Activated CD8-positive, alpha-beta memory T cell treated with anti-CD3 and anti-CD28 coated beads, Interleukin-2, amount 50 U/mL, for 1 hour (primary cell): ENCODE results near the gene PACS2.
A peak's percentile ranks its signal among the peaks of the same experiment; 100 is the strongest.
"Not testable (repeated sequence)": the region's sequence is repeated elsewhere in the genome, so short reads cannot be mapped to it uniquely, and the experiment has no call there.

Experiments used
- DNase-seq: peaks from one replicate; pipeline ENCODE4 v3.0.0-alpha.2; 2020; ENCODE audit errors: extremely low read depth

Gene PACS2

GRCh38 chr14:105288936-105289335 is 25.6 kb upstream of the PACS2 start:
- DNase-seq, result not testable (repeated sequence)

DNA sequence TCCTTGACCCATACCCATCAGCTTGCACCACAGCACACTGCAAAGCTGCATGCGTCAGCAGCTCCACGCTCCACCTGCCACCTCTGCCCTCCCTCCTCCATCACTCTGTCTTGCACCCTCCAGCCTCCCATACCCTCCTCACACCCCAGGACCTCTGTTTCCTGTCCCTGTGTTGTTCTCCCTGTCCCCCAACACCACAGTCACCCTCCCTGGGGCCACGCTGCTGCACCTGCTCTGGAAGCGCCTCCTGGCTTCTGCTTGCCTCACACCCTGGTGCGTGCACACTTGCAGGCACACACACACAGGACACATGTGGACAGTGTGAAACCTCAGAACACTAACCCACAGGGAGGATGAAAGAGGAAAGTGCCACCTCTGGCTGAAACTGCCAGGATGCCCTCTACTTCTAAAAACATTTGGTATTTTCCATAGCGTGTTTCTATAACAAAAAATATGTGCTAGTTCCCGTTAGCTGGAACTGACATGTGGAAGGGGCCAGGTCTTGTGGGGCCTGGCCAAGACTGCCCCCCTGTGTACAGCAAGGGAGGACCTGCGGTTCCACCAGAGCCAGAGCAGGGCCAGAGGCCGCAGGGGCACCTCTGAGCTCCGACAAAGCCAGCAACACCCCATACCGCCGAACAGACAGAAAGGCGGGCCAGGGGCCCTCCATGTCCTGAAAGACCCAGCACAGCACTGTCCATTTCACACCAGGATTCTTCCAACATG is 23.8 kb upstream of the PACS2 start:
- DNase-seq, result no peak

- no peak for DNase-seq
Measured at GRCh38 chr14:105292826-105293711, 21.5 kb upstream of the PACS2 start.

DNA sequence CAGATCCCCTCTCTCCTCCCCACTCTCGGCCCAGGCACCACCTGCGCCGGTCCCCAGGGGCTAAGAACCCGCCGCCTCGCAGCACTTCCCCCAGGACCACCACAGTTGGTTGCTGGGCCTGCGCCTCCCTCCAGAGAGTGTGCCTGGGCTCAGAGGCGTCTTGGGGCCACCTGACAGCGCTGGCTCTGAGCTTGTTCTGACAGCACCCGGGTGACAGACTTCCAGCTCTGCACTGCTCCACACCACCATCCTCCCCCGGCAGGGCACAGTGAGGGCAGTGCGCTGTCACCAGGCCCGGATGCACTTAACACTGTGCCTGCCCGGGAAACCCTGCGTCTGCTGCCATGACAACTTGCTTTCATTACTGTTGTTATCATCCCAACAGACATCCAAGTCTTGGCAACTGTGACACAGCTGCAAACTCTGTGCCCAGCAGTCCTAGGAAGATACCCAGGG is 20.4 kb upstream of the PACS2 start:
- peak; percentile 57 for DNase-seq

- DNase-seq, result not testable (repeated sequence)
Measured at GRCh38 chr14:105297311-105297710, 17.2 kb upstream of the PACS2 start.

- no peak for DNase-seq
Measured at GRCh38 chr14:105299654-105300541, 14.7 kb upstream of the PACS2 start.

GRCh38 chr14:105300542-105301102 is 13.9 kb upstream of the PACS2 start, which contains the start of gene BRF1:
BRF1 (minus strand) TSS chr14:105301001; CDS start chr14:105300629, 372 bp downstream.
- peak; percentile 86 for DNase-seq

GRCh38 chr14:105301103-105301914 is 13.2 kb upstream of the PACS2 start:
- peak; percentile 94 for DNase-seq

DNA sequence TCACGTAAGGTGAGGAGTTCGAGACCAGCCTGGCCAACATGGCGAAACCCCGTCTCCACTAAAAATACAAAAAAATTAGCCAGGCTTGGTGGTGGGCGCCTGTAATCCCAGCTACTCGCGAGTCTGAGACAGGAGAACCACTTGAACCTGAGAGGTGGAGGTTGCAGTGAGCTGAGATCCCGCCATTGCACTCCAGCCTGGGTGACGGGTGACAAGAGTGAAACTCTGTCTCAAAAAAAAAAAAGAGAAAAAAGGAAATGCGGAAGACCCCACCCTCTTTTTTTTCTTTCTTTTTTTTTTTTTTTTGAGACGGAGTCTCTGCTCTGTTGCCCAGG is 12.7 kb upstream of the PACS2 start:
- DNase-seq, result not testable (repeated sequence)

DNA sequence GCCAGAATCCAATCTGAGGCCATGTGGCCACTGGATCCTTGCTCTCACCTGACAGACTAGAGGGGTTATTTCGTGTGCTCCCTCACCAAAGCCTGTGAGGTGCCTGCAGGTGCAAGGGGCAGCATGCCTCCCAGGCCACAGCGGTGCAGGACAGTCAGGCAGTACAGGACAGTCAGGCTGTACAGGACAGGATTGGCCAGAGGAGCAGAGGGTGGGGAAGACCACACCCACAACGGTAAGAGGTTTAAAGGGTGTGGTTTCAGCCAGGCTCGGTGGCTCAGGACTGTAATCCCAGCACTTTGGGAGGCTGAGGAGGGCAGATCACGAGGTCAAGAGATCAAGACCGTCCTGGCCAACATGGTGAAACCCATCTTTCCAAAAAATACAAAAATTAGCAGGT is 10.6 kb upstream of the PACS2 start:
- no peak for DNase-seq

DNA sequence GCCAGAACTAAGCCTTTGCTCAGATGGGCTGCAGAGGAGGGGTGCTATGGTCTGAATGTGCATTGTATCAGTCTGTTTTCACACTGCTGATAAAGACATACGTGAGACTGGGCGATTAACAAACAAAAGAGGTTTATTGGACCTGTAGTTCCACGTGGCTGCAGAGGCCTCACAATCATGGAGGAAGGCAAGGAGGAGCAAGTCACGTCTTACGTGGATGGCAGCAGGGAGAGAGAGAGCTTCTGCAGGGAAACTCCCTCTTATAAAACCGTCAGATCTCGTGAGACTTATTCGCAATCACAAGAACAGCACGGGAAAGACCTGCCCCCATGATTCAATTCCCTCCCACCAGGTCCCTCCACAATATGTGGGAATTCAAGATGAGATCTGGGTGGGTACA is 10.0 kb upstream of the PACS2 start:
- DNase-seq, result no peak

GRCh38 chr14:105305345-105305744 is 9.2 kb upstream of the PACS2 start:
- DNase-seq, result no peak

DNA sequence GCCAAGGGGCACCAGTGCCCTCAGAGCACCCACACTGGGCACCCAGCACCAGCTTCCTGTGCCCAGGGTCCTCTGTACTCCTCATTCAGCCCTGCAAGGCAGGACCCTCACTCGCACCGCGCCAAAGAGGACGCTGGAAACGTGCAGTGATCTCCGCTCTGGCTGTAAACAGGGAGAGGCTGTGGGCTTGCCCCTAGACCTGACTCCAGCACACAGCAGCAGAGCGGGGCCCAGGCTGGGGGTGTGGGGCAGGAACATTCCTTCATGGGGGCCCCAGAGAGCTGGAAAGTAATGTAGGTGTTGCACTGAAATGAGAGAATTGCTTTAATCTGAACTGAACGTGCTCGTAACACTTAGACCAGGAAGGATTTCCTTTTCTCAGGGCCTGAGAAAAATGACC is 8.8 kb upstream of the PACS2 start:
- DNase-seq, result no peak

DNA sequence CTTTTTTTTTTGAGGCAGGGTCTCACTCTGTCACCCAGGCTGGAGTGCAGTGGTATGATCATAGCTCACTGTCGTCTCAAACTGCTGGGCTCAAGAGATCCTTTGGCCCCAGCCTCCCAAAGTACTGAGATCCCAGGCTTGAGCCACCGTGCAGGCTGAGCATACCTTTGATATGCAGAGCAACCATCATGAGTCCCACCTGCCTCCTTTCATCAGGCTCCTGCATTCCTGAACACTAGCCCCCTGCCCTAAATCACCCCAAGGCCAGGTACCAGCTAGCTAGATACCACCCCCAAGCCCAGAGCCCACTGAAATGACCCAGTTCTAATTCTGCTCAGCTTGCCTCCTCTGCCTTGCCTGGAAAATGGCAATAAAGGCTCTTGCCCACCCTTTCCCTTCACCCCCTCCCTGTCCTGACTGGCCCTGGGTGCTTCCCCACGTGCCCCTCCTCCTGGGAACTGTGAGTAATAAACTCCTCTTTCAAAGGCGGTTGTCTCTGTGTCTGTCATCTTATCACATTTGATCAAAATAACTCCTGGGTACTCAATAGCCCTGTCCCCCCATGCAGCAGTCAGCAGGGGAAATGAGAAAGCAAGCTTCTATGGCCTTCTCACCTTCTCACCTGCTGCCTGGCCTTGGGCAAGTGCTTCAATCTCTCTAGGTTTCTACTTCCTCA is 7.4 kb upstream of the PACS2 start:
- DNase-seq, result no peak

DNA sequence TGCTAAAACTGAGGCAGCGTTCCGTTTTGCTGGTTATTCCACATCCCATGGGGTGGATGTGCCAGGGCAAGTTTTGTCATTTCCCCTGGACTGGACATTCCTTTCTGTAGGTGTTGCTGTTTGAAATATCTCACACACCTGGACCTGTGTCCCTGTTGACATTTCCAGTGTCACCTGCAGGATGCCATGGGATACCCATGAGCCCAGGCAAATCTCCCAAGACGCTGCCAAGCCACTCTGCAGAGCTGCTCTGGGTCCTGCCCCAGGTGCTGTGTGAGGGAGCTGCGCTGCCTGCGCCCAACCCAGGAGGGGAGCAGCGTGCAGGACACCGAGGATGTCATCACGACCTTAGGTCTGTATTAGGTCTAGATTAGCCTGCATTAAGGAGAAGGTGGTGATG is 5.2 kb upstream of the PACS2 start:
- no peak for DNase-seq

DNA sequence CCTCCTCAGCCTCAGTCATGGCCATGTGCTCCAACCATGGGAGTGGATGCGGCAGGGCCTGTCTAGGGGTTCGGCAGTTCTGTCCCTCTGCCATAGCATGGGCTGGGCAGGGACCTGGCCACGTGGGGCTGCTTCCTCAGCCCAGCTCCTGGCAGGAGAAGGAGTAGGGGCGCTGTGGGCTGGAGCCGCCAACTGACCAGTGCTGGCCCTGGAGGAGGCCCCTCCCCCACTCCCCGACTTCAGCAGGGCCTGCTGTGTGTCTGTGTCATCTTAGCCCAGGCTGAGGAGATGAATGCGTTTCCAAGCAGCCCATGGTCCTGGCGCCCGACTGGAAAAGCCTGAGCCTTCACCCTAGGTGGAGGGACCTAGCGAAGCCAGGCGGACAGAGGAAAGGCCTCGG is 2.7 kb upstream of the PACS2 start:
- no peak for DNase-seq

DNA sequence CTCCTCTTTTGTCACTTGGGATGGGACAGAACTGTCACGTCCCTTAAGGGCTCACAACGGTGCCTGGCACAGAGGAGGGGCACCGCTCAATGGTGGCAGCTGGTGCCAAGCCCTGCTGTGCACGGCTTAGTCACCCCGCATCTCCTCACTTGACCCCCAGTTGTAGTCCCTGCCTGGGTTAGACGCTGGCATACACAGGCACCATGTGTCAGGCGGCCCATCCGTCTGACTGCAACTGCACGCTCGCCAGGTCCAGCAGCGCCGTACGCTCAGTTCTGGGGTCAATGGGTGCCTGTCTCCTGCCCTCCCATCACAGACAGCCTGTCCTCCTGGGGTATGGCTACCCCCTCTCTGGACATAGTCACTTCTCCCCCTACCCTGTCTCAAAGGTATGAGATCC is 1.6 kb upstream of the PACS2 start:
- DNase-seq, result no peak

DNA sequence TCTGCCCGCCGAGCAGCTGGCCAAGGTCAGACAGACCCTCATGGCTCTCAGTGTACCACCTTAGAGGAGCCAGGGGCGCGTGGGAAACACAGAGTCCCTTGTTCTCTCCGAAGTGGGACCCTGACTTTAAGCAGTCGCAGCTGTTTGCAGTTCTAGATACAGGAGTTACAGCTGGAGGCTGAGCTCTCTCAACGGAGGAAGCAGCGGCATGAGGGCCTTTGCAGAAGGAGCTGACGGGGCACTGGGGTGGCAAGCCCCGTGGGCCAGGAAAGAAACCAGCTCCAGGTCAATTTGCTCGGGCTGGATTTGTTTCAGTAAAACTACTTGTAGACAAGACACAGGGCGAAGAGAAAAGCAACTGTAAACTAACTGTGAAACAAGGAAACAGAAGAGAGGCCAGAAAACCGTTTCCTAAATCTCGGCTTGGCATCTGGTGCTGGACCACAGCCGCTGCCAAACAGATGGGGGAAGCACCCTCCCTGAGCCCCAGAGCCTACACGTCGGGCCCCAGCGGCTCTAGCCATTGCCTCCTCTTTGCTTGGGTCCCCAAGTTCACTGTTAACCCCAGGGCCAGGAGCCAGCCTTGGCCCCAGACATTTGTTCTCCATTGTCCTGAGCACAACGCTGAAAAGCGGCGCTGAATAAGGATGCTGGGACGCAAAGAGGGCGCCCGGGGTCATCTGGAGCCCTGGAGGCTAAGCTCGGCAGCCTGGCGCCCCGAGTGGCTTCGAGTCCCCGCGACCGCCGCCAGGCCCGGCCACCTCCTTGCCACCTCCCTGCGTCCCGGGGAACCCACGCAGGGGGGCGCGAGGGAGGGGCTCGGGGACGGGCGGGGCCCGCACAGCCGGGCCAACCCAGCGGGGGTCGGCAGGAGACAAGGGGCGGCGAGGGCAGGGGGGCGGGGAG is 914 bp upstream of the PACS2 start:
- no peak for DNase-seq

DNA sequence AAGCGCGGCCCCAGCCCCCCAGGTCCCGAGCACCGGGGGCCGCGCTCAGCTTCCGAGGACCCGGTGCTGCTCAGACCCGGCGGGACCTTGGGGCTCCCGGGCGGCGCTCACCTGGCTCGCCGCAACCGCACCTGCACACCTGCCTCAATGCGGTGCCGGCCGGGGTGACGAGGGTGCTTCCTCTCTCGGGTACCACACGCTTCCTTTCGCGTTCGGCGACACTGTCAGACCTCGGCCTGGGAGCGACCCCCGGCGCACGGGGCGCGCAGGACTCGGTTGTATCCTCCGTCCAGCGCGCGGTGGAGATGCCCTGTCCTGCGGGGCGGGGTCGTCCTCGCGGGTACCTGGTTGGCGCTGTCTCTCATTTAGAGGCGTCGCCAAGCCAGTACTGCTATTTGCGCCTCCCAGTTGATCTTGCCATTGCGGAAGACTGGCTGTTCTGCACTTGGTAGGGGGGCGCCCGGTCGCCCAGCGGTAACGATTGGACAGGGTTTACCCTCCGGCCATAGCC is 718 bp downstream of the PACS2 start:
- DNase-seq, result no peak
